ENCODE results near the gene HK2.

Gene HK2

DNA sequence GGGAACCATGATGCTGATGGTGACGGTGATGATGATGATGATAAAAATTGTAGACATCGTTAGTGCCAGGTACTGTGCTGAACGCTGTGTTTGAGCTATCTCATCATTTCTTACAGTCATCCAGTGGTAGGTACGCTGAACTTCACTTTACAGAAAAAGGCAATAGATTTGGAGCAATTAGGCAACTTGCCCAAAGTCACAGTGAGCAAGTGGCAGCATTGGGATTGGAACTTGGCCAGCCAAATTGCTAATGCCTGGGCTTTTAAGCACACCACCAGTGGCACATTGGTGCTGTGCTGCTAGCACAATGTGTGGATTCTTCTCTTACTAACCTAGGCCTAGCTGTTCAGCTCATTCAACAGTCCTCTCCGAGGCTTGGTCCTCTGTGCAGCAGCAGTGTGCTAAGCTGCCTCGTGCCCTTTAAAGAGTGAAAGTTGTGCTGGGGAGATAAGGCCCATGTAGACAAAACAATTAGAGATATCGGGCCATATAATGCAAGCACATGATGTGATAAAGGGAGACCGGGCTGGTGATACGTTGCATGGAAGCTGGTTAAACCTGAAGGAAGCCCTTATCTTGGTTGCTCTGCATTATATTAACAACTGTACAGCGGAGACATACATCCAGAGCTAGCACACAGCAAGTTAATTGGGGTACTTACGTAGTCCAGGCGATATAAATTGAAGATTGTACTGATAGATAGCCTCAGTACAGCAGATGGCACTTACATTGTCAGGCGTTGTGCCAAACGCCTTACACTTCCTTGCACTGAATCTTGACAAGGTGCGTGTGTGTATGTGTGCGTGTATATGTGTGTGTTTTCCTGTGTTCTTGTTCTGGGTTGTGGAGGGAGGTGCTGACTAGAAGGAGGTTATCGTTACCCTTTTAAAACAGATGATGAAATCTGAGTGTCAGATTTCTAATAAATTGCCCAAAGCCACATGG is 28.4 kb downstream of the HK2 start:
- Histone ChIP-seq H3K23ac (ENCODE audit: low read length in 2 of 2) (no peak overlapping the region), H3K4me2 (ENCODE audit: low read length, poor library complexity, severe bottlenecking) (no peak overlapping the region), H3K27ac (ENCODE audit: low read length, poor library complexity, severe bottlenecking) (no peak overlapping the region), H2BK15ac (ENCODE audit: low read depth, poor library complexity, severe bottlenecking) (no peak overlapping the region), H3K9me3 (ENCODE audit: control insufficient read depth, low read length) (no peaks in the 10 kb centered on the region), H3K18ac (ENCODE audit: low read depth in 1 of 2, low read length in 2 of 2) (peak overlapping the region; percentile 6 to 38), H3K14ac (ENCODE audit: low read length in 2 of 2) (no peak overlapping the region), H3K4ac (ENCODE audit: low read depth in 1 of 2, low read length in 2 of 2) (no peak overlapping the region), H4K8ac (ENCODE audit: low read length) (no peak overlapping the region), H4K91ac (ENCODE audit: low read length) (no peak overlapping the region), H3K4me1 (ENCODE audit: control insufficient read depth, insufficient read depth, low read depth, low read length) (peaks cover 19% of the 10 kb centered on the region), H3K79me1 (replicated peaks; ENCODE audit: low read length, poor library complexity, severe bottlenecking) (no peaks in the 10 kb centered on the region), H2BK12ac (ENCODE audit: low read length in 2 of 2) (no peak overlapping the region), H2AFZ (ENCODE audit: low read depth, low read length) (no peak overlapping the region), H3K4me3 (ENCODE audit: insufficient read depth in 1 of 2, low read depth in 1 of 2, low read length in 2 of 2) (no peak overlapping the region), H3K9ac (ENCODE audit: low read length) (no peak overlapping the region), H3K36me3 (ENCODE audit: control insufficient read depth in 1 of 2, insufficient read depth in 2 of 2, low read depth in 1 of 2, low read length in 2 of 2) (peaks cover 0 to 91% of the 10 kb centered on the region in 2 experiments), H2BK120ac (ENCODE audit: low read depth, low read length) (no peak overlapping the region), H2BK5ac (ENCODE audit: low read depth, low read length, poor library complexity, severe bottlenecking) (no peak overlapping the region), H3K27me3 (ENCODE audit: control insufficient read depth in 1 of 2, insufficient read depth in 1 of 2, low read length in 2 of 2) (no peaks in the 10 kb centered on the region), H2AK5ac (ENCODE audit: low read length, severe bottlenecking) (no peak overlapping the region)
- WGBS = 86% methylated on average over 16 of the region's 17 CpGs
- DNase-seq = no peak

GRCh38 chr2:74863802-74864248 is 29.9 kb downstream of the HK2 start:
- Histone ChIP-seq H2AK5ac (ENCODE audit: low read length, severe bottlenecking) (no peak overlapping the region), H3K14ac (ENCODE audit: low read length in 2 of 2) (peak overlapping the region in 1 of 2 experiments; percentile 51), H3K4ac (ENCODE audit: low read depth in 1 of 2, low read length in 2 of 2) (no peak overlapping the region), H2BK120ac (ENCODE audit: low read depth, low read length) (no peak overlapping the region), H3K27ac (ENCODE audit: low read length, poor library complexity, severe bottlenecking) (no peak overlapping the region), H3K9ac (ENCODE audit: low read length) (no peak overlapping the region), H2BK5ac (ENCODE audit: low read depth, low read length, poor library complexity, severe bottlenecking) (no peak overlapping the region), H3K23ac (ENCODE audit: low read length in 2 of 2) (no peak overlapping the region), H3K4me2 (ENCODE audit: low read length, poor library complexity, severe bottlenecking) (no peak overlapping the region), H3K4me3 (ENCODE audit: insufficient read depth in 1 of 2, low read depth in 1 of 2, low read length in 2 of 2) (no peak overlapping the region), H2BK15ac (ENCODE audit: low read depth, poor library complexity, severe bottlenecking) (no peak overlapping the region), H3K4me1 (ENCODE audit: control insufficient read depth, insufficient read depth, low read depth, low read length) (peaks cover 27% of the 10 kb centered on the region), H4K8ac (ENCODE audit: low read length) (no peak overlapping the region), H4K91ac (ENCODE audit: low read length) (no peak overlapping the region), H2AFZ (ENCODE audit: low read depth, low read length) (no peak overlapping the region), H3K9me3 (ENCODE audit: control insufficient read depth, low read length) (no peaks in the 10 kb centered on the region), H3K36me3 (ENCODE audit: control insufficient read depth in 1 of 2, insufficient read depth in 2 of 2, low read depth in 1 of 2, low read length in 2 of 2) (peaks cover 0 to 91% of the 10 kb centered on the region in 2 experiments), H2BK12ac (ENCODE audit: low read length in 2 of 2) (peak overlapping the region; percentile 43 to 67), H3K18ac (ENCODE audit: low read depth in 1 of 2, low read length in 2 of 2) (peak overlapping the region in 1 of 2 experiments; percentile 74), H3K27me3 (ENCODE audit: control insufficient read depth in 1 of 2, insufficient read depth in 1 of 2, low read length in 2 of 2) (no peaks in the 10 kb centered on the region), H3K79me1 (replicated peaks; ENCODE audit: low read length, poor library complexity, severe bottlenecking) (no peaks in the 10 kb centered on the region)
- no peak for DNase-seq
- WGBS = 89% methylated on average over 3 of the region's 3 CpGs

DNA sequence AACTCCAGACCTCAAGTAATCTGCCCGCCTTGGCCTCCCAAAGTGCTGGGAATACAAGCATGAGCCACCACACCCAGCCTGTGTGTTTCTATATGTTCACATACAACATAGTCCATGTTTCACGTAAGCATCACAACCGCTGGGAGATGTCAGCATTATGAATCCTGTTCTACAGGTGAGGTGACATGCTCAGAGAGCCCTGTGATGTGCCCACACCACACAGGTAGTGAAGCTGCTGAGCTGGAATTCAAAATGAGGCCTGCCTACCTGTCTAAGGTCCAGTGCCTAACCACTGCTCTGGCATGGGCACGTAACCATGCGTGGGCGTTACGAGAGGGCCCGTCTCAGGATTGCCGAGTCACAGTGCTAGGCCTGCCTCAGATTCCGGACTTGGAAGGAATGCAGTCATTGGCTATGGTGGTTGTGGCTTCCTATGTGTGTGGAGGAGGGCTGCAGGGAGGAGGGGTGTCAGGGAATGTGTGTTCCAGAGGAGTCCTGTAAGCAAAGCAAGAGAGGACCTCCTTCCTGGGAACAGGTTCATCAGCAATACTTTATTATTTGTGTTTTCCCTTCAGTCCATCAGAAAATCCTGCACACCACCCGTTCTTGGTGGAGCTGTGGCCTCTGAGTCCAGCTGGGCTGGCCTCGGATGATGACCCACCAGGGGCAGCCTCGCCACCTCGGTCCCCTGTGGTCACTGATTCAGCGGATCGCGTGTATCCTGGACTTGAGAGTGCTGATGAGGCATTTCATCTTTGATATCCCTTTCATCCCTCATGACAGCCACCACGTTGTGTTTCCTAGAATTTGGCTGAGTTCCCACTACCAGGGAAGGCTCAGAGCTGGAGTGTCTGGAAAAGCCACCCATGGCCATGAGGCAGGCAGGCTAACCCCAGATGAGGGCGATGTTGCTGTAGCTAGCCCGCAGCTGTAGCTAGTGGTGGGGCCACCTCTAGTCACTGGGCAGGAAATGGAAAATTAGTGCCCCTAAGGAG is 31.1 kb downstream of the HK2 start:
- peak overlapping the region in 1 of 2 experiments; percentile 31 for H3K14ac ChIP-seq (ENCODE audit: low read length in 2 of 2)
- H2AK5ac ChIP-seq (ENCODE audit: low read length, severe bottlenecking) = no peak overlapping the region
- no peak overlapping the region for H3K27ac ChIP-seq (ENCODE audit: low read length, poor library complexity, severe bottlenecking)
- H3K9me3 ChIP-seq (ENCODE audit: control insufficient read depth, low read length) = no peaks in the 10 kb centered on the region
- peak overlapping the region in 1 of 2 experiments; percentile 51 for H3K18ac ChIP-seq (ENCODE audit: low read depth in 1 of 2, low read length in 2 of 2)
- peak overlapping the region in 1 of 2 experiments; percentile 43 for H3K4ac ChIP-seq (ENCODE audit: low read depth in 1 of 2, low read length in 2 of 2)
- no peak overlapping the region for H2BK15ac ChIP-seq (ENCODE audit: low read depth, poor library complexity, severe bottlenecking)
- H4K8ac ChIP-seq (ENCODE audit: low read length) = no peak overlapping the region
- H2BK120ac ChIP-seq (ENCODE audit: low read depth, low read length) = no peak overlapping the region
- H3K79me1 ChIP-seq (replicated peaks; ENCODE audit: low read length, poor library complexity, severe bottlenecking) = no peaks in the 10 kb centered on the region
- no peaks in the 10 kb centered on the region for H3K27me3 ChIP-seq (ENCODE audit: control insufficient read depth in 1 of 2, insufficient read depth in 1 of 2, low read length in 2 of 2)
- peaks cover 27% of the 10 kb centered on the region for H3K4me1 ChIP-seq (ENCODE audit: control insufficient read depth, insufficient read depth, low read depth, low read length)
- H2AFZ ChIP-seq (ENCODE audit: low read depth, low read length) = no peak overlapping the region
- peak overlapping the region; percentile 67 to 82 for H2BK12ac ChIP-seq (ENCODE audit: low read length in 2 of 2)
- H3K36me3 ChIP-seq (ENCODE audit: control insufficient read depth in 1 of 2, insufficient read depth in 2 of 2, low read depth in 1 of 2, low read length in 2 of 2) = peaks cover 0 to 92% of the 10 kb centered on the region in 2 experiments
- WGBS = 89% methylated on average over 20 of the region's 20 CpGs
- no peak for DNase-seq
- H3K4me3 ChIP-seq (ENCODE audit: insufficient read depth in 1 of 2, low read depth in 1 of 2, low read length in 2 of 2) = no peak overlapping the region
- H4K91ac ChIP-seq (ENCODE audit: low read length) = peak overlapping the region; percentile 19
- no peak overlapping the region for H3K4me2 ChIP-seq (ENCODE audit: low read length, poor library complexity, severe bottlenecking)
- no peak overlapping the region for H3K23ac ChIP-seq (ENCODE audit: low read length in 2 of 2)
- H3K9ac ChIP-seq (ENCODE audit: low read length) = no peak overlapping the region
- H2BK5ac ChIP-seq (ENCODE audit: low read depth, low read length, poor library complexity, severe bottlenecking) = no peak overlapping the region
